Measurements from ENCODE around the gene TTLL9.

TTLL9 gene

GRCh38 chr20:31890646-31891045, 20.2 kb downstream of the TTLL9 start:
- no peak for TF ChIP-seq FOXP2 (optimal IDR thresholded peaks at IDR 0.05; ENCODE audit: borderline replicate concordance, extremely low read depth, extremely low read length, insufficient read depth)
- no peak for TF ChIP-seq TAF1 (IDR thresholded peaks at IDR 0.05; ENCODE audit: borderline replicate concordance, insufficient read depth, low read length)
- no peak for TF ChIP-seq POLR2AphosphoS5 (IDR thresholded peaks at IDR 0.05; ENCODE audit: low read depth, low read length)

GRCh38 chr20:31894980-31895675, 24.7 kb downstream of the TTLL9 start:
- TF ChIP-seq POLR2AphosphoS5 (IDR thresholded peaks at IDR 0.05; ENCODE audit: low read depth, low read length) = no peak
- no peak for TF ChIP-seq FOXP2 (optimal IDR thresholded peaks at IDR 0.05; ENCODE audit: borderline replicate concordance, extremely low read depth, extremely low read length, insufficient read depth)
- TF ChIP-seq SIN3A (IDR thresholded peaks at IDR 0.05; ENCODE audit: borderline replicate concordance, insufficient read depth, low read length) = no peak
- no peak for TF ChIP-seq REST (IDR thresholded peaks at IDR 0.05; ENCODE audit: insufficient read depth in 1 of 2, low read depth in 2 of 2, low read length in 2 of 2)
- no peak for TF ChIP-seq TAF1 (IDR thresholded peaks at IDR 0.05; ENCODE audit: borderline replicate concordance, insufficient read depth, low read length)

- no peak for TF ChIP-seq TAF1 (IDR thresholded peaks at IDR 0.05; ENCODE audit: borderline replicate concordance, insufficient read depth, low read length)
- TF ChIP-seq POLR2AphosphoS5 (IDR thresholded peaks at IDR 0.05; ENCODE audit: low read depth, low read length) = no peak
- TF ChIP-seq FOXP2 (optimal IDR thresholded peaks at IDR 0.05; ENCODE audit: borderline replicate concordance, extremely low read depth, extremely low read length, insufficient read depth) = no peak
- no peak for TF ChIP-seq REST (IDR thresholded peaks at IDR 0.05; ENCODE audit: insufficient read depth in 1 of 2, low read depth in 2 of 2, low read length in 2 of 2)
Measured at GRCh38 chr20:31896049-31896448, 25.6 kb downstream of the TTLL9 start.

- TF ChIP-seq TAF1 (IDR thresholded peaks at IDR 0.05; ENCODE audit: borderline replicate concordance, insufficient read depth, low read length) = no peak
- TF ChIP-seq SIN3A (IDR thresholded peaks at IDR 0.05; ENCODE audit: borderline replicate concordance, insufficient read depth, low read length) = no peak
- no peak for TF ChIP-seq FOXP2 (optimal IDR thresholded peaks at IDR 0.05; ENCODE audit: borderline replicate concordance, extremely low read depth, extremely low read length, insufficient read depth)
- TF ChIP-seq POLR2AphosphoS5 (IDR thresholded peaks at IDR 0.05; ENCODE audit: low read depth, low read length) = no peak
- no peak for TF ChIP-seq REST (IDR thresholded peaks at IDR 0.05; ENCODE audit: insufficient read depth in 1 of 2, low read depth in 2 of 2, low read length in 2 of 2)
Measured at GRCh38 chr20:31897541-31897940, 27.1 kb downstream of the TTLL9 start.

- TF ChIP-seq SIN3A (IDR thresholded peaks at IDR 0.05; ENCODE audit: borderline replicate concordance, insufficient read depth, low read length) (no peak), POLR2AphosphoS5 (IDR thresholded peaks at IDR 0.05; ENCODE audit: low read depth, low read length) (no peak), FOXP2 (optimal IDR thresholded peaks at IDR 0.05; ENCODE audit: borderline replicate concordance, extremely low read depth, extremely low read length, insufficient read depth) (no peak), REST (IDR thresholded peaks at IDR 0.05; ENCODE audit: insufficient read depth in 1 of 2, low read depth in 2 of 2, low read length in 2 of 2) (no peak), TAF1 (IDR thresholded peaks at IDR 0.05; ENCODE audit: borderline replicate concordance, insufficient read depth, low read length) (no peak)
Measured at GRCh38 chr20:31901615-31902014, 31.2 kb downstream of the TTLL9 start.

Measured in PFSK-1 (cell line).